Breast epithelium (tissue), 4 donors: Measurements from ENCODE around the gene LRRC49. TPM values are rescaled to one million over a fixed set of nuclear protein-coding genes. Genes with fewer than 3 reads are reported as not detected.

Source experiments
- DNase-seq, 2 donors: peaks; one replicate each; pipeline ENCODE4 v3.0.0-alpha.2; 2019; ENCODE audit warnings: low spot score in 2 of 2
- H3K27ac ChIP-seq, 2 donors: fragments of 200-600 bp; sonication (generic) in 1 of 2; one replicate each; pipeline ENCODE4 v1.5.1; 2016 to 2019; ENCODE audit warnings: mild to moderate bottlenecking in 1 of 2
- H3K27me3 ChIP-seq, 2 donors: fragments of 200-600 bp; sonication (generic) in 1 of 2; one replicate each; pipeline versions ENCODE4 v1.5.1 to v1.6.0; 2017 to 2019; ENCODE audit warnings: control low read depth in 1 of 2, mild to moderate bottlenecking in 1 of 2
- H3K36me3 ChIP-seq: fragments of 200-600 bp; one replicate; pipeline ENCODE4 v1.5.1; 2019
- H3K4me1 ChIP-seq, 2 donors: fragments of 200-600 bp; sonication (generic); one replicate each; pipeline ENCODE4 v1.5.1; 2016 to 2019; ENCODE audit warnings: control low read depth in 1 of 2
- H3K4me3 ChIP-seq, 3 donors: fragments of 200-600 bp; sonication (generic); 1 replicate in 2 of 3; 2 replicates in 1 of 3; pipeline ENCODE4 v1.5.1; 2016 to 2019; ENCODE audit warnings: mild to moderate bottlenecking in 3 of 3, moderate library complexity in 2 of 3
- H3K9me3 ChIP-seq, 2 donors: fragments of 200-600 bp; sonication (generic) in 1 of 2; one replicate each; pipeline ENCODE4 v1.5.1; 2016 to 2019; ENCODE audit warnings: control low read depth in 1 of 2
- POLR2A ChIP-seq: fragments of 450-650 bp; IDR thresholded peaks from one replicate; pipeline ENCODE4 v1.6.1; 2016; ENCODE audit warnings: antibody characterized with exemption, mild to moderate bottlenecking, moderate library complexity
- POLR2AphosphoS5 ChIP-seq, 3 donors: sonication (generic); formaldehyde crosslinking; IDR thresholded peaks; one replicate each; pipeline ENCODE4 v1.6.1; 2017; ENCODE audit warnings: antibody characterized with exemption in 3 of 3
- intact Hi-C: fragments of 100-400 bp; cut with DNase I; formaldehyde crosslinking; loops from one replicate; pipeline ENCODE4 v1.15.1; 2023; ENCODE audit warnings: low total_unique reads
- total RNA-seq, 3 donors: library from RNA; depleted of rRNA; stranded (reverse); fragments of >200 nt; gene quantifications; one replicate each; pipeline ENCODE4 v1.1.0, GENCODE V29; 2016
- TF ChIP-seq, protein P1 (sequence below), 3 donors: fragments of 450-650 bp; IDR thresholded peaks; one replicate each; pipeline ENCODE4 v1.5.1; 2016 to 2017; ENCODE audit warnings: antibody characterized with exemption in 3 of 3, mild to moderate bottlenecking in 3 of 3, moderate library complexity in 3 of 3

LRRC49 gene
- total RNA-seq, 3 donors from 2014 or later: 6.7 to 13.3 (median 9.5) TPM

DNA sequence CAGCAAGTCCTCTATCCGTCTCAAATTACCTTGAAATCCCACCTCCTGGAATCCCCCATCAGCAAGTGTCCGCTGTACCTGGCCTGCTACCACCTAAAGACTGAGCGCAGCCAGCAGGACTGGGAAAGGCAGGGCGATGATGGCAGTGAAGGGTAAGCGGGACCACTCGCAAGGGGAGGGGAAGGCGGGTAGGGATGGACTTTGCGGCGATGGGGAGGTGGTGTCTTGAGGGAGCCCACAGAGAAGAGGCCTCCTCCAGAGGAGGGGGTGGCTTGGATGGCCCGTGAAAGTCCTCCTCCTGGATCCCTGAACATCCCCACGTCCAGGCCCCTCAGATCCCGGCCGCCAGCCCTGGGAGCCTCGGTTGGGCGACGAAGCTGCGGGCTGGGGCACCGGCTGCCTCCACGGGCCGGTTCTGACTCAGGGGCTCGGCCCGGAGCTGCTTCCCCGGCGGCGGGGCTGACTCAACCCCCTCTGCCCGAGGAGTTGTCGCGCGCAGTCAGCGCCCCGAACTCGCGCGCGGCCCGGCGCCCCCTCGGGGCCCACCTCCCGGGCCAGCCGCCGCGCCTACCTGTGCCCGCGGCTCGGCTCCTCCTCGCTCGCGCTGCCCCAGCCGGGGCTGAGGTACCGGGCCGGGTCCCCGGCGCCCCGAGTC is 39.2 kb upstream of the LRRC49 start:
- Histone ChIP-seq H3K27ac (peak overlapping the region; percentile 85 to 96), H3K4me1 (no peaks in the 10 kb centered on the region), H3K9me3 (no peaks in the 10 kb centered on the region), H3K36me3 (no peaks in the 10 kb centered on the region), H3K4me3 (peak overlapping the region; percentile 63 to 99 (median 70)), H3K27me3 (no peaks in the 10 kb centered on the region)
- DNase-seq: peak in 1 of 2 donors; percentile 23
- TF ChIP-seq, protein P1, sequence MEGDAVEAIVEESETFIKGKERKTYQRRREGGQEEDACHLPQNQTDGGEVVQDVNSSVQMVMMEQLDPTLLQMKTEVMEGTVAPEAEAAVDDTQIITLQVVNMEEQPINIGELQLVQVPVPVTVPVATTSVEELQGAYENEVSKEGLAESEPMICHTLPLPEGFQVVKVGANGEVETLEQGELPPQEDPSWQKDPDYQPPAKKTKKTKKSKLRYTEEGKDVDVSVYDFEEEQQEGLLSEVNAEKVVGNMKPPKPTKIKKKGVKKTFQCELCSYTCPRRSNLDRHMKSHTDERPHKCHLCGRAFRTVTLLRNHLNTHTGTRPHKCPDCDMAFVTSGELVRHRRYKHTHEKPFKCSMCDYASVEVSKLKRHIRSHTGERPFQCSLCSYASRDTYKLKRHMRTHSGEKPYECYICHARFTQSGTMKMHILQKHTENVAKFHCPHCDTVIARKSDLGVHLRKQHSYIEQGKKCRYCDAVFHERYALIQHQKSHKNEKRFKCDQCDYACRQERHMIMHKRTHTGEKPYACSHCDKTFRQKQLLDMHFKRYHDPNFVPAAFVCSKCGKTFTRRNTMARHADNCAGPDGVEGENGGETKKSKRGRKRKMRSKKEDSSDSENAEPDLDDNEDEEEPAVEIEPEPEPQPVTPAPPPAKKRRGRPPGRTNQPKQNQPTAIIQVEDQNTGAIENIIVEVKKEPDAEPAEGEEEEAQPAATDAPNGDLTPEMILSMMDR (IDR thresholded peaks at IDR 0.05): no peak
- TF ChIP-seq POLR2A (no peak), POLR2AphosphoS5 (IDR thresholded peaks at IDR 0.05) (peak in 1 of 3 donors; percentile 20)
- intact Hi-C loops: no loop called here

- intact Hi-C loops: no loop called here
- Histone ChIP-seq H3K4me1 (no peaks in the 10 kb centered on the region), H3K9me3 (no peaks in the 10 kb centered on the region), H3K27me3 (no peaks in the 10 kb centered on the region), H3K36me3 (no peaks in the 10 kb centered on the region), H3K27ac (peak within 1 kb of the TSS; percentile 85 to 96), H3K4me3 (peak within 1 kb of the TSS; percentile 63 to 99 (median 70))
- DNase-seq: peak; percentile 30 to 56
- no peak for TF ChIP-seq POLR2A
- TF ChIP-seq POLR2AphosphoS5 (IDR thresholded peaks at IDR 0.05): no peak
- TF ChIP-seq, protein P1 (IDR thresholded peaks at IDR 0.05): no peak
These were observed 38.5 kb upstream of the LRRC49 start, which contains the start of gene LARP6 for GRCh38 chr15:70853973-70854665. Gene LARP6, minus strand, starts transcription at chr15:70854157. Its CDS starts 69 bp downstream, at chr15:70854088.

DNA sequence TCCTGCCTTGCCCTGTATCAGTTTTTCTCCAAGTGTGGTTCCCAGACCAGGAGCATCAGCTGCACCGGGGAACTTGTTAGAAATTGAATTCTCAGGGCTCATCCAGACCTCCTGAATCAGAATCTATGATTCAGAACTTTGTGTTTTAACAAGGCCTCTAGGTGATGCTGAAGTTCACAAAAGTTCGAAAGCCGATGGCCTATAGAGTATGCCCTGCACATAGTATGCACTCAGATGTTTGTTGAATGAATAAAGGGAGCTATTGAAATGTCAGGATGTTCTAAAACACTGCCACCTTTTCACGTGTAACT is 38.0 kb upstream of the LRRC49 start:
- H3K27ac ChIP-seq: peak overlapping the region; percentile 85 to 96
- intact Hi-C loops: no loop called here
- no peaks in the 10 kb centered on the region for H3K4me1 ChIP-seq
- H3K27me3 ChIP-seq: no peaks in the 10 kb centered on the region
- H3K4me3 ChIP-seq: peak overlapping the region; percentile 63 to 99 (median 70)
- no peaks in the 10 kb centered on the region for H3K36me3 ChIP-seq
- TF ChIP-seq, protein P1 (IDR thresholded peaks at IDR 0.05): no peak
- TF ChIP-seq POLR2AphosphoS5 (IDR thresholded peaks at IDR 0.05): no peak
- no peak for TF ChIP-seq POLR2A
- no peak for DNase-seq
- H3K9me3 ChIP-seq: no peaks in the 10 kb centered on the region

- DNase-seq: no peak
- Histone ChIP-seq H3K27ac (peak overlapping the region in 1 of 2 donors; percentile 16), H3K4me3 (no peak overlapping the region), H3K9me3 (no peaks in the 10 kb centered on the region), H3K27me3 (no peaks in the 10 kb centered on the region), H3K36me3 (no peaks in the 10 kb centered on the region), H3K4me1 (no peaks in the 10 kb centered on the region)
- TF ChIP-seq POLR2A (no peak), POLR2AphosphoS5 (IDR thresholded peaks at IDR 0.05) (no peak)
- TF ChIP-seq, protein P1 (IDR thresholded peaks at IDR 0.05): no peak
- intact Hi-C loops: no loop called here
These were observed 36.9 kb upstream of the LRRC49 start for GRCh38 chr15:70855764-70856163.
